Retina (tissue), 1 donor: Measurements from ENCODE around the gene CMIP.

Experiments used
- DNase-seq: peaks from one replicate; pipeline ENCODE4 v3.0.0-alpha.2; 2016

Gene CMIP

DNA sequence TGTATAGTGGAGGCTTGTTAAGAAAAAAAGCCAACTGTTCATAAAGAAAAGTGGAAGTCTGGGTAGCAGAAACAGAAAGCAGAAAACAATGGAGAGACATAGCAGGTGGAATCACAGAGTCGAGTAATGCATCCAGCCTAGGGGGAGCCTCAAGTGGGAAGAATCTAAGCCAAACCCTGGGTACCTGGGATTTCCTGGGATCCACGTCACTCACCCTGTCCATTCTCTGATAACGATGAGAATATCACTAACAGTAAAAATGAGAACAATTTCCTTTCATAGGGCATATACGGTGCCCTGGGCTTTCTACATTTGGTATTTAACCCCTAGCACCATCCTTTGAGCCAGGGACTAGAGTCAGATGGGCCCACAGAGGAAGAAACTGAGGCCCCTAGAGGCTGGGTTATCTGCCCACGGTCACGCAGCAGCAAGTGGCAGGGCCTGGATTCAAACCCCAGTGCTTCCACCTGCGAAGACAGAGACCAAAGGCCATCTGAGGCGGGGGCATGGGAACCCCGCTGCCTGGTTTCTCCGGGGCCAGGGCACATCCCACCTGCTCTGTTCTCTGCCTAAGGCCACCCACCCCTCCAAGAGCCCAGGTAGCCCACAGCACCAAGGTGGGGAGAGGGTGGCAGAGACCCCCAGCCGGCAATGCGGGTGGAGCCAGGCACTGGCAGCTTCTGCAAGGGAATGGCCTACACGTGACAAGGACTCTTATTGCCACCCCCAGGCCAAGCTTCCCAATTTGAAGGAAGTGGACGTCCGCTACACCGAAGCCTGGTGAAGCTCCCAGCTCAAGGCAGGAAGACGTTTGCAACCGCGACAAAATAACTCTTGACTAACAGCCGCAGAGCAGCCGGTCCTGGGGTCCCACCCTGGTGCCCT lies 264.6 kb downstream of the CMIP start:
- DNase-seq: no peak

DNA sequence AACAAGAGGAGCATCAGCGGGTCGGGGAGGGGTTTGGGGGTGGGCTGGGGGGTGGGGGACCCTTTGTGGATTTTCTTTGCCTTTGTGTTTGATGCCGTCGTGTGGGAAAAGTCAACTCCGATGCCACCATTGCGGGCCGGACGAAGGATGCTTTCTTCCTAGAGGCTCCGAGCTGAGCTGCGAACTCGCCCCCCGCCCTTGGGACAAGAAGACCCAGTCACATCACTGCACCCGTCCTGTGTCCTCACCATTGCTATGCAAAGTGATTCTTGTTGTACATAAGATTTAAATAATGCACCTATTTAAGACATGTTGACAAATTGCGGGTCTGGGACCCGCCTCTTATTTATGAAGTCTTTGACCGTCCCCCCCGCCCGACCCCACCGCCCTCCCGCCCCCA lies 265.4 kb downstream of the CMIP start:
- DNase-seq: no peak

DNA sequence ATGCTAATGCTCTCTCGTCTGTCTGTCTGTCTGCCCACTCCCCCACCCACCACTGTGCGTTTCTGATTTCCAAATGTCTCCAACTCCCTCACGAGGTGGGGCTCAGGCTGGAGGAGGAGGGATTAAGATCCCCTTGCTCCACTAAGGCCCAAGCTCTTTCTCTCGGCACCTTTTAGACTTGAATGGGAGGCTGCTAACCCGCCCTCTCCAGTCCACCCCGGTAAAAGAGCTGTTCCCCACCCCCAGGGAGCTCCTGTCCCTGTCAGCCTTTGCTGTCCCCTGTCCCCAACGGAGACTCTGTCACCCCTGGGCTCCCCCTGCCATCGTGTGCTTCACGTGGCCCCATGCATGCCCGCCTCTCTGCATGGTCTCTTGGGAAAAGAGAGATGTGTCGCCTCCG lies 266.0 kb downstream of the CMIP start:
- no peak for DNase-seq

DNA sequence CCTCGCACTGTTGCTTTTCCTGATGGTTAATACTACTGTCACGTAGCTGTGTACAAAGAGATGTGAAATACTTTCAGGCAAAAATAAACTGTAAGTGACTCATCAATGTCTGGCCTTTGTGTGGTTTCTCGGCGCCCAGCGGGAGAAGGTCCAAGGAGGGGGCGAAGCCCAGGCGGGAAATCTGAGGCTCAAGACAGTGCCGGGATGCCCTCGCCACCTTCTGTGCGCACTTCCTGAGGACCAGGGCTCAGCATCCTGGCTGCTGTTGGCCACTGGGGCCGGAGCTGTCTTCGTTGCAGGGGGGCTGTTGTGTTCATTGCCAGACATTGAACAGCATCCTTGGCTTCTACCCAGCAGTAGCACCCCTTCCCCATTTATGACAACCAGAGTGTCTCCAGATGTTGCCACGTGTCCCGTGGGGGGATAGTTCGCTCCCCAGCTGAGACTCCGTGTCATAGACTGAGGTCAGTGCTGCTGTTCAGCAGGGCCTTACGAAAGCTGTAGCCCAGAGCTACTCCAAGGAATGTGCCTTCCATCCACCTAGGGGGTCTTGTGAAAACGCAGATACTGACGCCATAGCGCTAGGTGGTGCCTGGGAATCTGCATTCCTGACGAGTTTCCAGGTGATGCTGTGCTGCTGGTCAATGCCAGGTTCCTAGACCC lies 267.2 kb downstream of the CMIP start:
- peak; percentile 68 for DNase-seq

DNA sequence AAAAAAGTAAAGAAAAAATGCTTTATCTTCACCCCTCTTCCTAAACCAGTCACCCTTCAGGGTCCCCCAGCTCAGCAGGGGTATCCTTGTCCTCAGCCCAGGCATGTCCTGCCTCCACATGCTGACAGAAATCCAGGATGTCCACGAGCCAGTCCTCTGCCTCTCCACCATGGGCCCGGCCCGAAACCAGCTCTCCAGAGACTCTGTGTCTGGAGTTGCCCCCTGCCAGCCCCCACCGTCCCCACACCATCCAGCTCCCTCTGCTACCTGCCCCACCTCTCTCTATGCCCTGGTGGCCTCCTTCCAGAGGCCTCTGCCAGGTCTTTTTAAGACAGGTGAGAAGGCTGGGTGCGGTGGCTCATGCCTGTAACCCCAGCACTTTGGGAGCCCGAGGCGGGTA lies 268.1 kb downstream of the CMIP start:
- no peak for DNase-seq

DNA sequence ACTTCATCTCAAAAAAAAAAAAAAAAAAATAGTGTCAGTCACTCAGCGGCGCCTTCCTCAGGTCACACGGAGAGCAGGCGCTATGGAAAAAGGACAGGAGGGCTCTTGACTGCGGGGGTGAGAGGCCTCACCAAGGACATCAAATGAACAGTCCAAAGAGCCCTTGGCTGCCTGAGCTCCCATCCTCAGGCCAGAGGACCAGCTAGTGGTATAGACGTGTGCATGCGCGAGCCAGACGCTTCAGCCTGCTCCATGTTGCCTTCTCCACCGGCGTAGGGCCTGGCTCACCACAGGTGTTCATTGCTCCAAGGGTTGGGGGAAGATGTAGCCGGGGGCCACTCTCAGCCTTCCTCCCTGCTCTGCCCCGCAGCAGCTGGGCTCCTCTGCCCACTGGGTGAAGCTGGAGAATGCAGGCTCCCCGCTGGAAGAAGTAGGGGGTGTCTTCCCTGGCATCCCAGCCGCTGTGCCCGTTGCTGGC lies 268.7 kb downstream of the CMIP start:
- DNase-seq: no peak

DNA sequence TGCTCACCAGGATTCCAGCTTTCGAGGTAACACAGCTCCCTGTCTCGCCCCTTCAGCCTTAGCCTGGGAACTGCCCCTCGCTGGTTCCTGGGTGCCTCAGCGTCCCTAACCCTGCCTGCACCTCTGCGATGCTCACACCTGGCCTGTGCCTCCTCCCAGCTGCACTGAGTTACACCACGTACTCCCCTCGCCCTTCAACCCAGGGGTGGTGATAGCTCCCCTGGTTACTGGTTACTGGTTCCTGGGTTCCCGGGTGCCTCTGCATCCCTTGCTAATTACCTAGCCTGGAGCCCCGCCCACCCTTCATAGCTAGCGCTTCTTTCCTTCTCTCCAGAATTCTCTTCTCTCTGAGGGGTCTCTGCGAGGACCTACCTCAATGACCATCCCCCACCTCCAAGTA lies 269.2 kb downstream of the CMIP start:
- no peak for DNase-seq

DNA sequence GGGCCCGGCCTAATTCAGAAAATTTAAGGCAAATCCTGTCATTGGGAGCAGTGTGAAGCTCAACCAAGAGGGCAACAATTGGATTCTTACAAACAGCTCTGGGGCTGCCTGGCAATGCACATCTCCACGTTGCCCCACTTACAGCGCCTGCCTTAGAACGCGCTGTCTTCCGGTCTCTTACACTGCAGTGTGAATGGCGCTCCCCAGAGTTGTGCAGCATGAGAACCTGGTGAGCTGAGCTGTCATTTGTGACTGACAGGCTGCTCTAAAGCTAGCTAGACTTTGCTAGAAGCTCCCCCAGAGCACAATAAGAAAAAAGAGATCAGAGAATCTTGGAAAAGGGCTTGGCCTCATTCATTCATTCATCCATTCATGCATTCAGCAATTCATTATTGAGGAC lies 270.0 kb downstream of the CMIP start:
- DNase-seq: no peak

DNA sequence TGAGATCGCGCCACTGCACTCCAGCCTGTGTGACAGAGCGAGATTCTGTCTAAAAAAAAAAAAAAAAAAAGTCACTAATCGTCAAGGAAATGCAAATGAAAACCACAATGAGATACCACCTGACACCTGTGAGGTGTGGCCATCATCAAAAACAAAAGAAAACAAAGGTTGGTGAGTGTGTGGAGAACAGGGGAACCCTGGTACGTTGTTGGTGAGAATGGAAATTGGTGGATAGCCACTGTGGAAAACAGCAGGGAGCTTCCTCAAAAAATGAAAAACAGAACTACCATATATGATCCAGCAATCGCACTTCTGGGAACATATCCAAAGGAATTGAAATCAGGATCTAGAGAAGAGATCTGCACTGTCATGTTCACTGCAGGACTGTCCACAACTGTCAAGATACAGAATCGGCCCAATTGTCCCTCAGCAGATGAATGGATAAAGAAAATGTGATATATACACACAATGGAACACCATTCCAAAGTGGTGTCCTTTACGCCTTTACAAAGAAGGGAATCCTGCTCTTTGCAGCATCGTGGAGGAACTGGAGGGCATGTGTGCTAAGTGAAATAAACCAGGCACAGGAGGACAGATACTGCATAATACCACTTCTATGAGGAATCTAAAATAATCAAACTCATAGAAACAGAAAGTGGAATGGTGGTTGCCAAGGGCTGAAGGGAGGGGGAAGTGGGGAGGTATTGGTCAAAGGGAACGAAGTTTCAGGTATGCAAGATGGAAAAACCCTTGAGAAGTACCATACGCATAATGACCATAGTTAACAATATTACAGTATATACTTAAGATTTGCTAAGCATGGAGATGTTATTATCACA lies 271.0 kb downstream of the CMIP start:
- DNase-seq: no peak

DNA sequence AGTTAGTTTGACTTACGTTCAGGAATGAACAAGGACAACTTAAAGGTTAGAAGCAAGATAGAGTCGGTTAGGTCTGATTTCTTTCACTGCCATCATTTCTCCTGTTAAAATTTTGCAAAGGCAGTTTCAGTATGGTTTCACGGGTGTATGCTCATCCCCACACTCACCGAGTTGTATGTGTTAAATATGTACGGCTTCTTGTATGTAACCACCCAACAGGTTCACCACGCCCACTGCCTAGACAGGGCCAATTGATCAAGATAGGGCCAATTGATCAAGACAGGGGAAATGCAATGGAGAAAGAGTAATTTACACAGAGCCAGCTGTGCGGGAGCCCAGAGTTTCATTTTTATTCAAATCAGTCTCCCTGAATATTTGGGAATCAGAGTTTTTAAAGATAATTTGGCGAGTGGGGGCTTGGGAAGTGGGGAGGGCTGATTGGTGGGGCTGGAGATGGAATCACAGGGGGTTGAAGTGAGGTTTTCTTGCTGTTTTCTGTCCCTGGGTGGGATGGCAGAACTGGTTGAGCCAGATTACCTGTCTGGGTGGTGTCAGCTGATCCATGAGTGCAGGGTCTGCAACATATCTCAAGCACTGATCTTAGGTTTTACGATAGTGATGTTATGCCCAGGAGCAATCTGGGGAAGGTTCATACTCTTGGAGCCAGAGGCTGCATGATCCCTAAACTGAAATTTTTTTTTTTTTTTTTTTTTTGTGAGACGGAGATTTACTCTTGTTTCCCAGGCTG lies 272.0 kb downstream of the CMIP start:
- DNase-seq: no peak

DNA sequence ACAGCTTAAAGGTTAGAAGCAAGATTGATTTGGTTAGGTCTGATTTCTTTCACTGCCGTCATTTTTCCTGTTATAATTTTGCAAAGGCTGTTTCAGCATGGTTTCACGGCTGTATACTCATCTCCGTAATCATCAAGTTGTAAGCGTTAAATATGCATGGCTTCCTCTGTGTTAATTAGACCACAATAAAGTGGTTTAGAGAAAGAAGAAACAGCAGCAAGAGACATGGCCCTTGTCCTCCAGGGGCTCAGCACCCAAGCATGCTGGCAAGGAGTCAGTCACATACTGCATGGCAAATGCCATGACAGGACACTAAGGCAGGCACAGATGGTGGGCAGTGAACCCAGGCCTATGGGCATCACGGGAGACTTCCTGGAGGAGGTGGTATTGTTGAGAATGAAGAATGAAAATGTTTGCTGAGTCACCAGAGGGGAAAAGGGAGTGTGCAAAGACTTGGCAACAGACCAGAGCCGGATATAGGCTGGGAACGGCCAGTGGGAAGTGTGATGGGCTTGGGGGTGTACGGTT lies 273.1 kb downstream of the CMIP start:
- DNase-seq: no peak

DNA sequence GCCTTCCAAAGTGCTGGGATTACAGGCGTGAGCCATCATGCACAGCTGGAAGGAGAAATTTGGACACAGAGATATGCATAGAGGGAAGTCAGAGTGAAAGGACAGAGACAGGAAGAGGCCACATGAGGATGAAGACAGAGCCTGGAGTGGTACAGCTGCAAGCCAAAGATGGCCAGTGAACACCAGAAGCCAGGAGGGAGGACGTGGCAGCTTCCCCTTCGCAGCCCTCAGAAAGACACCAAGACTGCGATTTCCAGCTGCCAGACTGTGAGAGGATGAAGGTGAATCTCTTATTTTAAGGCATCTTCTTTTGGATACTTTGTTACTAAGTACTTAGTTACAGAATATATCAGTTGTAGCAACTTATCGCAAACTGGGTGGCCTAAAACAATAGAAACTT lies 274.0 kb downstream of the CMIP start:
- DNase-seq: no peak

DNA sequence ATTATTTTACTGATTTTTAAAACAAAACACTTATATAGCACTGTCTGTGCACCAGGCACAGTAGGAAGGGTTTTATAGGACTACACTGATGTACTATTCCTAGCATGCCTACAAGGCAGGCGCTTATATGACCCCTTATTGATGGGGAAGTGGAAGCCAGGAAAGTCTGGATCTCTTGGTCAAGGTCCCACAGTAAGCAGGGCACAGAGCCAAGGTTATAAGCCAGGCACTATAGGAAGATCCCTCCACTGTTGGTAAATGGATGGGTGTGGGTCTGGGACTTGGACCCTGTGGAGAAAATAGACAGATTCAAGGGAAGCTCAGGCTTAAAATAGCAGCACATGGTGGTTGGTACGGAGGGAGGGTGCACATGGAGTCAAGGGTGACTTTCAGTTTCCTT lies 275.4 kb downstream of the CMIP start:
- DNase-seq: no peak

DNA sequence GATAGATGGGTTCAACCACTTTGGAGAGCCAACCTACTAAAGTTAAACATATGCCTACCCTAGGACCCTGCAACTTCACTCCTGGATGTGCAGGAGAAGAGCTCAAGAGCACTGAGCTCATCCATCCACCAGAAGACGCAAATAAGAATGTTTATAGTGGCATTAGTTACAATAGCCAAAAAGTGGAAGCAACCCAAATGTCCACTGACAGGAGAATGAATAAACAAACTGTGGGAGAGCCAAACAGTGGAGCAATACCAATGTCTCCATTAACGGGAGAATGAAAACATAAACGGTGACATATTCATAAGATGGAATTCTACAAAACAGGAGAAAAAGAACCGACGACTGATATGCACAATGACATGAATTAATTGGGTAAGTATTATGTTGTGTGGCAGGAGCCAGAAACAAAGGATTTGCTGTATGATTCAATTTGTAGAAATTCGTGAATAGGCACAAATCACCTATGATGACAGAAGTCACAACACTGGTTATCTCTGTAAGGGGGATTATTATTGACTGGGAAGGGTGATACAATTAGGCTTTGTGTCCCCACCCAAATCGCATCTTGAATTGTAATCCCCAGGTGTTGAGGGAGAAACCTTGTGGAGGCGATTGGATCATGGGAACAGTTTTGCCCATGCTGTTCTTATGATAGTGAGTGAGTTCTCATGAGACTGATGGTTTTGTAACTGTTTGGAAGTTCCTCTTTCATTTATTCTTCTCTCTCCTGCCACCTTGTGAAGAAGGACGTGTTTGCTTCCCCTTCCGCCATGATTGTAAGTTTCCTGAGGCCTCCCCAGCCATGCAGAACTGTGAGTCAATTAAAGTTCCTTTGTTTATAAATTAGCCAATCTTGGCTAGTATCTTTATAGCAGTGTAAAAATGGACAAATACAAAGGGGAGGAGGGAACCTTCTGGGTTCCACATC lies 276.6 kb downstream of the CMIP start:
- DNase-seq: no peak

DNA sequence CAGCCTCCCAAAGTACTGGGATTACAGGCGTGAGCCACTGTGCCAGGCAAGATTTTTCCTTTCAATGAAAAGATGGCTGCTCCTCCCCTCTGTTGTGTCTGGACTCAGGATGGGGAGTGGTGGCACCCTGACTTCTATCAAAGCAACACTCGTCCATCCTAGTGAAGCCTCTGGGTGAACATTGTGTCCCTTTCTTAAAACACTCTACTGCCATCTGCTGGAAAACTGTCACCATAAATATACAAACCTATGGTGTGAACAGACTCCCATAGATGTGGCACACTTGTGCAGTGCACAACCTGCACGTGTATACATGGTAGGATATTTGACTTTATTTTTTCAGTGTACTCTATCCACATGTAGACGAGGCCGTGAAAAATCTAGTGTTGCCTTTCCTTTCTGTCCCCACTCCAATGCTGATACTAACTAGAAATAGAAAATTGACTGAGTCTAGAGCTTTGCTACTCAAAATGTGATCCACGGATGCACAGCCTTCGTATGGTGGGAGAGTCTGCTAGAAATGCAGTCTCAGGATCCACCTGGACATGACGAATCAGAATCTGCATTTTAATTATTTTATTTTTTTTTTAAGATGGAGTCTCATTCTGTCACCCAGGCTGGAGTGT lies 278.6 kb downstream of the CMIP start:
- DNase-seq: peak; percentile 72

DNA sequence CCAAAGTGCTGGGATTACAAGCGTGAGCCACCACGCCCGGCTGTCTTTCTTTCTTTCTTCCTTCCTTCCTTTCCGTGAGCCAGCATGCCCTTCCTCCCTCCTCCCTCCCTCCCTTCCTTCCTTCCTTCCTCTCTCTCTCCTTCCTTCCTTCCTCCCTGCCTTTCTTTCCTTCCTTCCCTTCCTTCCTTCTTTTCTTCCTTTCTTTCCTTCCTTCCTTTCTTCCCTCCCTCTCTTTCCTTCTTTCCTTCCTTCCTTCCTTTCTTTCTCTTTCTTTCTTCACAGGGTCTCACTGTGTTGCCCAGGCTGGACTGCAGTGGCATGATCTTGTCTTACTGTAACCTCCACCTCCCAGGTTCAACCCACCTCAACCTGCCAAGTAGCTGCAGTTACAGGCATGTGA lies 283.8 kb downstream of the CMIP start:
- DNase-seq: no peak

DNA sequence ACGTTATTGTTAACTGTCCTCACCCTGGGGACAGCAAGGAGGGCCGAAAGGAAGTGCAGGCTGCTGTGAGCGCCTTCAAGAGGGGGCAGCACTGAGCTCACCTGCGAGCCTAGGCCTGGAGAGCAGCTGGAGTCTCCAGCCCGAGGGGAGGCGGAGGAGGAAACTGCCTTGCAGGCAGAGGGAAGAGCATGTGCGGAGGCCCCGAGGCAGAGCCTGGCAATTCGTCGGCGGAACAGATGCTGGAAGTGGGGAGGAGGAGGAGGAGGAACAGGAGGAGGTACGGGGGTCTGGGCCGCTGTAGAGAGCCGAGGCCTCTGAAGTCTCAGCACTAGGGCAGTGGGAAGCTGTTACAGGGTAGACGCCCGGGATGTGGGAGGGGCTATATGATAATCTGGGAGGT lies 284.8 kb downstream of the CMIP start:
- no peak for DNase-seq

DNA sequence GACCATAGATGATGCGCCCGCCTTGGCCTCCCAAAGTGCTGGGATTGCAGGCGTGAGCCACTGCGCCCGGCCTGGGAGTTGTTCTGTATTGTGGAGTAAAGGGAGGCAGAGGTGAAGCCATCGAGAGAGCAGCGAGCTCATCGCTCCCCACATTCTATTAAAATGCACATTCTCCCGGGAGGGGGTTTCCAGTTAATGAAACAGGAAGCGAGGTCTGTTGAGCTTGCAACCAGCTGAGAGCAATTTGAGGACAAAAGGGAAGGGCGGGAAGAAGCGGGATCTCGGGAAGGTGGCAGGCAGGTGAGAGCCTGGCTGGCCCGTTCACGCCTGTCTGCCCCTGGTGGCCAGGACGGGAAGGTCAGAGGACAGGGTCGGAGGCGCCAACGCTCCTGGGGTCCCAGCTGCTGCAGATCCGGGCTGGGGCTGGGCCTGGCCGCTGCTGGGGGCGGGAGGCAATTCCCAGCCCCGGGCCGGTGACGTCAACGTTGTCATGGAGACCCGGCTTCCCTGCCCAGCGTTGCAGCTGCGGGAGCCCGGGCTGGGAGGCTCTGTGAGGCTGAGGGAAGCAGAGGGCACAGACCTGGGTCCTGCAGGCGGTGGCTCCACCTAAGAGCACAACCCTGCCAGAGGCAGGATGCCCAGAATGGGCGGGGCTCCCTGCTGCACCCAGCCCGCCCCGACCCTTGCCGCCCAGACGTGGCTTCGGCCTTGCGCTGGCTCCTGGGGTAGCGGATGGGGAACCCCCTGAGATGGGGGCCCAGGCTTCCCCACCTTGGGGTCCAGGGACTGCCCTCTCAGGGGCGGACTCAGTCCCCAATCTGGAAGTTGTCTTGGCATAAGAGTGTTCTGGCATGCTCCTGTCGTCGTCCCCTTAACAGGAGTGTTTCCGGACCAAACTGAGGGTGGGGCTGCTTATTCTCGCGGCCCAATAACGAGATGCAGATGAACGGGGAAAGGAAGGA lies 285.8 kb downstream of the CMIP start:
- DNase-seq: peak; percentile 97

DNA sequence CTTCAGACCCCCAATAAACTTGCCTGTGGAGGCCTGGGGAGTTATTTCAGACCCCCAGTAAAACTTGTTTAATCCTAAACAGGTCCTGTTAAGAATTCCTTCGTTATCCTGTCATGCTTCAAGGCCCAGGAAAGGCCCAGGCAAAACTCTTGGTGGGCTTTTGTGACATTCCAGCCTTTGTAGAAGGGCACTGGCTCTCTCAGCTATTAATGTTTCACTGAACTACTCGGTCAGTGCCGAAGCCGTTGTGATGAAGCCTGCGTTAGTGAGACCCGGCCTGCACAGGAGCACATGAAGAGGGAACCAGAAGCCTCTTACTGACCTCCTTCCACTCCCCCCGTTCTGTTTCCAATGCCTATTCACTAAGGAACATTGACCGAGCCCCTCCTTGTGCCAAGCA lies 287.0 kb downstream of the CMIP start:
- no peak for DNase-seq

DNA sequence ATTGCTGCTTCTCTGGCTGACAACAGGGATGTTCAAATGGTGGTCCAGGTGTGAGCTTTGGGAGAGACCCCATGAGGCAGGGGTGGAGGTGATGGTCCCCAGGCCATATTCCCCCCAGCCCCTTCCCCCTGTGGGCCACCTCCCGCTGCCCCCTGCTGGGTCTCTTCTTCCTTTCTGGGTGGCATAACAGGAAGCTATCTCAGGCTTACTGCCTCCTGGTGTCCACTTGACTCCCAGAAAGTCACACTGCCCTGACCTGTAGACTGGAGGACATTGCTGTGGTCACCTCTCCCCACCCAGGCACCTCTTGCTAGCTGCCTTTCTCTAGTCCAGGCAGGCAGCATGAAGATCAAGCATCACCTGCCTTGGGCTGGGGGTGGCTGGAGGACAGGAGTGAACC lies 288.1 kb downstream of the CMIP start:
- no peak for DNase-seq
